Measurements from ENCODE around the gene AQP4. TPM values are rescaled to one million over a fixed set of nuclear protein-coding genes. Genes with fewer than 3 reads are reported as not detected.

The AQP4 gene
- total RNA-seq, 1 donor from 2014 or later: not detected

DNA sequence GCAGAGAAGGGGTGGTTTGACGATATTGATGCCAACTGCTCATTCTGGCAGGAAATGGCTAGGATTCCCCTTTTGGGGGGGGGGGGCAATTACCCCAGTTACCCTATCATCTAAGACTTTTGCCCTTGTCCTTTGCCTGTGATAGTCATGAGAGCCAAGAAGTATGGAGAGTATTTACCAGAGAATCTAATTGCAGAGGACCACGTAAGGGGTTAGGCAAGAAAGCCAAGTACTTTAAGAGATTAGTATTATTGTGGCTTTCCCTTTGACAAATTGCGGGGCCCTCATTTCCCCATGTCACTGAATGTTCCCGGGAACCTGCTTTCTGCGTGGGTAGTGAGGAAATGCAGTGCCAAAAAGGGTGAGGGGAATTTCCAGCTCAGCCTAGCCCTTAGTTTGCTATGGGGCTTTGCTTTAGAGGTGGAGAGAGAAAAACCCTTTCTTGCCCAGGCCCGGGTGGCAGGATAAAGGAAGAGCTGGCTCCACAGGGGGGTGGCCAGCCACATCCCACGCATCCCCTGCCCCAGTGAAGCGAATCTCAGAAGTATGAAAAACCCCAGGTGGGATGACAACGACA lies 1.5 kb downstream of the AQP4 start:
- no peak for DNase-seq (ENCODE audit: extremely low spot score, unreplicated experiment)
- TF ChIP-seq, protein P1, sequence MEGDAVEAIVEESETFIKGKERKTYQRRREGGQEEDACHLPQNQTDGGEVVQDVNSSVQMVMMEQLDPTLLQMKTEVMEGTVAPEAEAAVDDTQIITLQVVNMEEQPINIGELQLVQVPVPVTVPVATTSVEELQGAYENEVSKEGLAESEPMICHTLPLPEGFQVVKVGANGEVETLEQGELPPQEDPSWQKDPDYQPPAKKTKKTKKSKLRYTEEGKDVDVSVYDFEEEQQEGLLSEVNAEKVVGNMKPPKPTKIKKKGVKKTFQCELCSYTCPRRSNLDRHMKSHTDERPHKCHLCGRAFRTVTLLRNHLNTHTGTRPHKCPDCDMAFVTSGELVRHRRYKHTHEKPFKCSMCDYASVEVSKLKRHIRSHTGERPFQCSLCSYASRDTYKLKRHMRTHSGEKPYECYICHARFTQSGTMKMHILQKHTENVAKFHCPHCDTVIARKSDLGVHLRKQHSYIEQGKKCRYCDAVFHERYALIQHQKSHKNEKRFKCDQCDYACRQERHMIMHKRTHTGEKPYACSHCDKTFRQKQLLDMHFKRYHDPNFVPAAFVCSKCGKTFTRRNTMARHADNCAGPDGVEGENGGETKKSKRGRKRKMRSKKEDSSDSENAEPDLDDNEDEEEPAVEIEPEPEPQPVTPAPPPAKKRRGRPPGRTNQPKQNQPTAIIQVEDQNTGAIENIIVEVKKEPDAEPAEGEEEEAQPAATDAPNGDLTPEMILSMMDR (IDR thresholded peaks at IDR 0.05): no peak
- H3K36me3 Mint-ChIP-seq (ENCODE audit: unreplicated experiment): no peaks in the 10 kb centered on the region
- H3K4me3 Mint-ChIP-seq (ENCODE audit: unreplicated experiment): no peak overlapping the region
- no peaks in the 10 kb centered on the region for H3K4me1 Mint-ChIP-seq (ENCODE audit: unreplicated experiment)
- no peaks in the 10 kb centered on the region for H3K9me3 Mint-ChIP-seq (ENCODE audit: unreplicated experiment)
- no peak overlapping the region for H3K27ac Mint-ChIP-seq (ENCODE audit: unreplicated experiment)
- H3K27me3 Mint-ChIP-seq (ENCODE audit: unreplicated experiment): peaks cover 45% of the 10 kb centered on the region

DNA sequence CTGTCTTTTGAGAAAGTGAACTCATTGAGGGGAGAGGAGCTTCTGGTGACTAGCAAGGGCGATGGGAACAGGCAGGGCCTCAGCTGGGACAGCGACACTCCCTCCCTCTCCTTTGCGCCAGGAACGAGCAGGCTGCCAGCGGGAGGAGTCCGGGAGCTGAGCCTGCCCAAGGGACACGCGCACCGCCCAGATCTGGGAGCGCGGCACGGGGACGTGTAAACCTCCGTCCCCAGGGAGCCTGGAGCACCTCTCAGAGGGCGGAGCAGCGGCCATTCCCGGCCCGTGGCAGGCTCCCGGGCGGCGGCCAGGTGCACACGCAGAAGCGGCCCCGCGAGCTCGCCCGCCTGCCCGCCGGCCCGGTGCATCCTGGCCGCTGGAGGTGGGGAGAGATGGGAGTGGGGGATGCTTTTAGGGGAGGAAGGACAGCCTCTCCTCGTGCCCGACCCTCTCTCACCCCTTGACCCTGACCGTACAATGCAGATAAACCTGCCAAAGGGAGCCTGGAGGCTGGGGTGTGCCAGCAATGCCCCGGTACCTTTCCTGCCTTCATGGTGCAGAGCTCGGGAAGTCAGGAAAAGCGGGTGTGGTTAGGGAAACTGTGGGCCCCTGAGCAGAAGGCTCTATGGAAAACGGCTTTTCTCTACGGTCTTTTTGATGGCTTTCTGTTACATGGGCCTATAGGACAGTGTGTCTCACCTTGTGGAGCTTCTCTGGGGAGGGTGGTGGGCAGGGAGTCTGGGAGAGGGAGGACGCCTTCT lies 2.2 kb downstream of the AQP4 start:
- Mint-ChIP-seq H3K27ac (ENCODE audit: unreplicated experiment) (no peak overlapping the region), H3K27me3 (ENCODE audit: unreplicated experiment) (peaks cover 45% of the 10 kb centered on the region), H3K4me3 (ENCODE audit: unreplicated experiment) (no peak overlapping the region), H3K36me3 (ENCODE audit: unreplicated experiment) (no peaks in the 10 kb centered on the region), H3K4me1 (ENCODE audit: unreplicated experiment) (no peaks in the 10 kb centered on the region), H3K9me3 (ENCODE audit: unreplicated experiment) (no peaks in the 10 kb centered on the region)
- DNase-seq (ENCODE audit: extremely low spot score, unreplicated experiment): no peak
- TF ChIP-seq, protein P1 (IDR thresholded peaks at IDR 0.05): no peak

DNA sequence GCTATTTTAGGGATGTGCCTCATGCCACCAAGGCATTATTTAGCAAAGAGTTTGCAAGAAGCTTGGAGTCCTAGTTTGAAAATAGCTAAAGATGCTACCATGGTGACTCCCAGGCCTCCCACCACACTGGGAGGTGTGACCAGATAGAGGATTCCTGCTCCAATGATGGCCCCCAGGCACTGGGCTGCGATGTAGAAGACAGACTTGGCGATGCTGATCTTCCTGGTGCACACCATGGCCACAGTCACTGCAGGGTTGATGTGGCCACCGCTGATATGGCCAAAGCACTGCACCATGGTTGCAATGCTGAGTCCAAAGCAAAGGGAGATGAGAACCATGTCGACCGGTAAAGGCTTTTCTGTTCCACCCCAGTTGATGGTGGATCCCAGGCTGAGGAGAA lies 3.4 kb downstream of the AQP4 start:
- Mint-ChIP-seq H3K27me3 (ENCODE audit: unreplicated experiment) (peaks cover 45% of the 10 kb centered on the region), H3K36me3 (ENCODE audit: unreplicated experiment) (no peaks in the 10 kb centered on the region), H3K9me3 (ENCODE audit: unreplicated experiment) (no peaks in the 10 kb centered on the region), H3K4me1 (ENCODE audit: unreplicated experiment) (no peaks in the 10 kb centered on the region), H3K27ac (ENCODE audit: unreplicated experiment) (no peak overlapping the region), H3K4me3 (ENCODE audit: unreplicated experiment) (no peak overlapping the region)
- DNase-seq (ENCODE audit: extremely low spot score, unreplicated experiment): no peak
- TF ChIP-seq, protein P1 (IDR thresholded peaks at IDR 0.05): no peak

DNA sequence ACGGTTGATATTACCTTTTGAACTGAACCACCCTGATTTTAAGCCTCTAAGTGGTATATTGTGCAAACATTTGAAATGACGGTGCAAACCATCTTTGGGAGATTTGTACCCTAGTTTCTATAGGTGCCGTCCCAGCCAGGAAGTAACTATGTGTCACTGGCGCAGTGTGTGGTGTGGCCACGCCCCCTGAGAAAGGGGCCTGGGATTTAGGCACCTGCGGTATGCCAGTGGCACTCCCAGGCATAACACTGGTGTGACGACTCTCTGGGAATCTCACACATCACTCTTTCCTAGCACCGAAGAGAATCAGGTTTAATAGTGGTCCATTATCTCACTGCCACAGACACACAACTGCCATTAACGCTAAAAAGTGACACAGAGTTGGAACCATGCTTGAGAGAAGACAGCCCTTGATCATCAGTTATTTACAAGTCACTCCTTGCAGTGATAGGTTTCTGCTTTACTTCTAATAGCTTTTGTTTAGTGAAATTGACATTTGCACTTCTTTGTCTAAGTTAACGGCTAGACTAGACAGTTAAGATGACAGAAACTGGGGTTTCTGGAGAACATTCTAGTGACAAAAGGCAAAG lies 11.1 kb downstream of the AQP4 start:
- TF ChIP-seq, protein P1 (IDR thresholded peaks at IDR 0.05): no peak
- Mint-ChIP-seq H3K27me3 (ENCODE audit: unreplicated experiment) (peaks cover 2% of the 10 kb centered on the region), H3K4me3 (ENCODE audit: unreplicated experiment) (no peak overlapping the region), H3K27ac (ENCODE audit: unreplicated experiment) (no peak overlapping the region), H3K9me3 (ENCODE audit: unreplicated experiment) (no peaks in the 10 kb centered on the region), H3K4me1 (ENCODE audit: unreplicated experiment) (no peaks in the 10 kb centered on the region), H3K36me3 (ENCODE audit: unreplicated experiment) (no peaks in the 10 kb centered on the region)
- DNase-seq (ENCODE audit: extremely low spot score, unreplicated experiment): no peak

DNA sequence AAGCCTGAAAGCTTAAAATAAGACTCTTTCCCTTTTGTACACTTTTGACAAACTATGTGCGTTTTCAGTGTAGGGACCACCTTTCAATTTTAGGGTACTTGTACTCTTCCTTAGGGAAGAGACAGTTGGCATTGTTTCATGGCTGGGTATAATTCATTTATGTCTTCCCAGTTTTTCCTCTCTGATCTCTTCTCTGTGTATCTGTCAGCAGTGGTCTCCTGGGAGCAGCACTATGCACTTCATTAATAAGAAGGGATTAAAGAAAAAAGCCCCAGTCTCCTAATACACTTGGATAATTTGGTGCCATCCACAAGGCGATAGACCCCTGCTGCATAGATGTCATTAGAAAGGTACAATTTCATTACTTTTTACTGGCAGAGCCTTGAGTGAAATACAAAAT lies 12.1 kb downstream of the AQP4 start:
- H3K36me3 Mint-ChIP-seq (ENCODE audit: unreplicated experiment): no peaks in the 10 kb centered on the region
- no peaks in the 10 kb centered on the region for H3K4me1 Mint-ChIP-seq (ENCODE audit: unreplicated experiment)
- no peak for DNase-seq (ENCODE audit: extremely low spot score, unreplicated experiment)
- no peak overlapping the region for H3K27ac Mint-ChIP-seq (ENCODE audit: unreplicated experiment)
- H3K9me3 Mint-ChIP-seq (ENCODE audit: unreplicated experiment): no peaks in the 10 kb centered on the region
- peaks cover 2% of the 10 kb centered on the region for H3K27me3 Mint-ChIP-seq (ENCODE audit: unreplicated experiment)
- TF ChIP-seq, protein P1 (IDR thresholded peaks at IDR 0.05): no peak
- no peak overlapping the region for H3K4me3 Mint-ChIP-seq (ENCODE audit: unreplicated experiment)
